LNCAP (cell line): ENCODE results near the gene TM6SF1.

Source experiments
- TF ChIP-seq, protein P1 (sequence below): fragments of 450-650 bp; IDR thresholded peaks from 2 replicates; pipeline ENCODE4 v1.5.1; 2017; ENCODE audit warnings: mild to moderate bottlenecking

TM6SF1 gene

DNA sequence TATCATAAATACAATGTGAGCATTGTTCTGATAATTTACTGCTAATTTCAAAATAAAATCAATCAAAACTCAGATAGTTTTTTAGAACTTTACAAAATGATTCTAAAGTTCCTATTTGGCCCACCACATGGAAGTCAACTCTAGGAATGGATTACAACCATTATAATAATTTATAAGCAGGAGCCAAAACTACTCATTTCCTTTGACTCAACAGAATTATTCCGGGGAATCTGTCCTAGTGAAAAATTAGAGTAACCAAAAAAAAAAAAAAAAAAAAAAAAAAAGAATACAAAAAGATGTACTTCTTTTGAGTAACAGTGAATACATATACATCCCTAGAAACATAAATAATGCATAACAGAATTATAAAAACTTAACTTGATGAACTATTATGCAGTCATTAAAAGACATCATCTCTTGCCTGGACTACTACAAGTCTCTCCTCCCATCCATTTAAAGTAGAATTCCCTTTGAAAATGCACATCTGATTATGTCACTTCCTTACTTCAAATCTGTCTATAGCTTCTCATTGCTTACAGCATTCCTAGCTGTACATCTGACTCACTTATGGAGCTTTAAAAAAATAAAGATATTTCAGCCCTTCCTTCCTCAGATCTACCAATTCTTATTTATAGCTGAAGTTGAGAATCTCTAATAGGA is 56.8 kb downstream of the TM6SF1 start:
- TF ChIP-seq, protein P1, sequence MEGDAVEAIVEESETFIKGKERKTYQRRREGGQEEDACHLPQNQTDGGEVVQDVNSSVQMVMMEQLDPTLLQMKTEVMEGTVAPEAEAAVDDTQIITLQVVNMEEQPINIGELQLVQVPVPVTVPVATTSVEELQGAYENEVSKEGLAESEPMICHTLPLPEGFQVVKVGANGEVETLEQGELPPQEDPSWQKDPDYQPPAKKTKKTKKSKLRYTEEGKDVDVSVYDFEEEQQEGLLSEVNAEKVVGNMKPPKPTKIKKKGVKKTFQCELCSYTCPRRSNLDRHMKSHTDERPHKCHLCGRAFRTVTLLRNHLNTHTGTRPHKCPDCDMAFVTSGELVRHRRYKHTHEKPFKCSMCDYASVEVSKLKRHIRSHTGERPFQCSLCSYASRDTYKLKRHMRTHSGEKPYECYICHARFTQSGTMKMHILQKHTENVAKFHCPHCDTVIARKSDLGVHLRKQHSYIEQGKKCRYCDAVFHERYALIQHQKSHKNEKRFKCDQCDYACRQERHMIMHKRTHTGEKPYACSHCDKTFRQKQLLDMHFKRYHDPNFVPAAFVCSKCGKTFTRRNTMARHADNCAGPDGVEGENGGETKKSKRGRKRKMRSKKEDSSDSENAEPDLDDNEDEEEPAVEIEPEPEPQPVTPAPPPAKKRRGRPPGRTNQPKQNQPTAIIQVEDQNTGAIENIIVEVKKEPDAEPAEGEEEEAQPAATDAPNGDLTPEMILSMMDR, result no peak

DNA sequence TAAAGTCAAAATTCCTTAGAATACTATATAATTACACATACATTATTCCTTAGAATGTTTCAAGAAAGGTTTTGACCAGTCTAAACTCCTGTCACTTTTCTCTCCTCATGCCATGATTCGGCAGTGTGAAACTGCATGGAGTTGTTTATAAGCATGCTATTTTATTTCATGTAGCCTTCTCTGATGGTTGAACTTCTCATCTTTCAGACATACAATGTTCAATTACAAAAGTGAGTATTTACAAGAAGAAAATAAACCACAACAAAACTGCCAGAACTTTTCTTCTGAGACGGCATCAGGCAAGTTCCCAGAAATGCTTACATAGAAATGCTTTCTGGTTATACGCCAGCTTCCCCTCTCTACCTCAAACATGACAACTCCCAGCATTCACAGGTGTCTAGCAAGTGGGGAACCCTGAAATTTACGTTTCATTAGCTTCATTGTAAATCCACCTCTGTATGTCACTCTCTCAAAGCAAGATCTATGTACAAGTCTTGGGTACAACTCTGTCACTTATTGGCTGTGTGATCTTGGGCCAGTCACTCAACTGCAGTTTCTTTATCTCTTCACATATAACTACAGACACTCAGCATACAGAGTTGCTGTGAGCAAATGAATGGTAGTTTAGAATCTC is 57.4 kb downstream of the TM6SF1 start:
- TF ChIP-seq, protein P1, result no peak

DNA sequence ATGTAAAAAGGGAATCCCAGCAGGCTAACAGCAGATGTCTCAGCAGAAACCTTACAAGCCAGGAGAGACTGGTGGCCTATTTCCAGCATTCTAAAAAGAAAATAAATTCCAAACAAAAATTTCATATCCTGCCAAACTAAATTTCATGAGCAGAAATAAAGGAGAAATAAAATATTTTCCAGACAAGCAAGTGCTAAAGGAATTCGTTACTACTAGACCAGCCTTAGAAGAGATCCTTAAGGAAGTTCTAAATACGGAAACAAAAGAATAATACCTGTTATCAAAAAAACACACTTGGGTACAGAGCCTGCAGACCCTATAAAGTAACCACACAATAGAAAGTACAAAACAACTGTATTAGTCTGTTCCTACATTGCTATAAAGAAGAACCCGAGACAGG is 58.8 kb downstream of the TM6SF1 start:
- TF ChIP-seq, protein P1, result no peak

DNA sequence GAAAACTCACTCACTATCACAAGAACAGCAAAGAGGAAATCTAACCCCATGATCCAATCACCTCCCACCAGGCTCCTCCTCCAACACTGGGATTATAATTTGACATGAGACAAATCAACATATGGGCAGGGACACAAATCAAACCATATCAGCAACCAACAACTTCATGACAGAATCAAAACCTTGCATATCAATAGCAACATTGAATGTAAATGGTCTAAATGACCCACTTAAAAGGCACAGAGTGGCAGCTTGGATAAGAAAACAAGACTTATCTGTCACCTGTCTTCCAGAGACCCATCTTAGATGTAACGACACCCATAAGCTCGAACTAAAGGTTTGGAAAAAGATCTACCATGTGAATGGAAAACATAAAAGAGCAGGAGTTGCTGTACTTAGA is 59.4 kb downstream of the TM6SF1 start:
- TF ChIP-seq, protein P1, result no peak

DNA sequence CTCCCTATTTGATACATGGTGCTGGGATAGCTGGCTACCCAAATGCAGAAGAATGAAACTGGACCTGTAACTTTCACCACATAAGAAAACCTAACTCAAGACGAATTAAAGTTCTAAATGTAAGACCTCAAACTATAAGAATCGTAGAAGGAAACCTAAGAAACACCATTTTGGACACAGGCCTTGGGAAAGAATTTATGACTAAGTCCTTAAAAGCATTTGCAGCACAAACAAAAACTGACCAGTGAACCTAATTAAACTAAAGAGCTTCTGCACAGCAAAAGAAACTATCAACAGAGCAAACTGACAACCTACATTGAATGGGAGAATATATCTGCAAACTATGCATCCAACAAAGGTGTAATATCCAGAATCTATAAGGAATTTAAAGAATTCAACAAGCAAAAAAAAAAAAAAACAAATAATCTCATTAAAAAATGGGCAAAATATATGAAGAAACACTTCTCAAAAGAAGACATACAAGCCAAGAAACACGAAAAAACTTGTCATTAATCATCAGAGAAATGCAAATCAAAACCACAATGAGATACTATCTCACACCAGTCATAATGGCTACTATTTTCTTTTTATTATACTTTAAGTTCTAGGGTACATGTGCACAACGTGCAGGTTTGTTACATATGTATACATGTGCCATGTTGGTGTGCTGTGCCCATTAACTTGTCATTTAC is 63.2 kb downstream of the TM6SF1 start:
- TF ChIP-seq, protein P1, result no peak

DNA sequence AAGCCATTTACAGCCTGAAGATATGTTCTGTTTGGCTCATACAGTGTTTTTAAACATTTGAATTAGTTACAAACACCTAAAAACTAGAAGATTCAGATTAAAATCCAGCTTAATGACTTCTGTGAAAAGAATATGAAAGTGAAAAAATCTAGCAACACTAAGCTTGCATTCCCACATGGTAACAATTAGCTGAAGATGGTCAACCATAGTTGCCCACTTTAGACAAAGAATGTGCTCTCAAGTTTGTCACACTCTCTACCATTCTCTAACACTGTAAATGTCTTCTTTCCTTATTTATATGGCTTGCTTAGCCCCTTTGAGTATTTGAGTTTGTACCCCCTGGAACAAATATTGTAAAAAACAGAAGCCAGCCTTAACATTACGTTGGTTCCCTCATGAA is 67.4 kb downstream of the TM6SF1 start:
- TF ChIP-seq, protein P1, result no peak

DNA sequence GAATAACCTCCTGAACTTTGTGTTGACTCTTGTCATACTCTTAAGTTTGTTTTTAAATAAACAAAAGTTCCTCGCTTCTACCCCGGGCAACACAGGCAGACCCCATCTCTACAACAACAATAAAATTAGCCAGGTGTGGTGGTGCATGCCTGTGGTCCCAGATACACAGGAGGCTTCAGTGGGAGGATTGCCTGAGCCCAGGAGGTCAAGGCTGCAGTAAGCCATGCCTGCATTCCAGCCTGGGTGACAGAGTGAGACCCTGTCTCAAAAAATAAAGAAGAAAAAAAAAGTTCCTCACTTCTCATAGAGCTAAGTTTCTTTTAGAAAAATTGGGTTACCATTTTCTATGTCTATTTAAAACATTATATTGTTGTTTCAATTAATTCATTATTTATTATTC is 70.9 kb downstream of the TM6SF1 start:
- TF ChIP-seq, protein P1, result no peak
